ENCODE data around the gene RNF145.
"Not testable (repeated sequence)": the region's sequence is repeated elsewhere in the genome, so short reads cannot be mapped to it uniquely, and the experiment has no call there.

Gene RNF145

GRCh38 chr5:159146839-159147238 is 62.5 kb downstream of the RNF145 start:
- in situ Hi-C loops (cut with HindIII; ENCODE audit: low sequenced_read_pairs), result no loop called here
- H3K4me3 ChIP-seq (ENCODE audit: low read depth, low read length), result no peak overlapping the region
- DNase-seq (ENCODE audit: low read depth), result no peak
- TF ChIP-seq CTCF (IDR thresholded peaks at IDR 0.05; ENCODE audit: low read depth, low read length, missing control alignments), result no peak

- in situ Hi-C loops (cut with HindIII; ENCODE audit: low sequenced_read_pairs); DNase-seq (ENCODE audit: low read depth); H3K4me3 ChIP-seq (ENCODE audit: low read depth, low read length): not testable (repeated sequence)
These were observed 64.2 kb downstream of the RNF145 start for GRCh38 chr5:159145160-159145559.

GRCh38 chr5:159139802-159140201 is 69.6 kb downstream of the RNF145 start:
- TF ChIP-seq CTCF (IDR thresholded peaks at IDR 0.05; ENCODE audit: low read depth, low read length, missing control alignments), result no peak
- H3K4me3 ChIP-seq (ENCODE audit: low read depth, low read length), result no peak overlapping the region
- DNase-seq (ENCODE audit: low read depth), result no peak
- in situ Hi-C loops (cut with HindIII; ENCODE audit: low sequenced_read_pairs), result loop anchor here (10.0 kb wide), 1 partner anchor 1335 kb away; no protein-coding TSS in a partner anchor

- no peak overlapping the region for H3K4me3 ChIP-seq (ENCODE audit: low read depth, low read length)
- peak; percentile 47 for DNase-seq (ENCODE audit: low read depth)
- no peak for TF ChIP-seq CTCF (IDR thresholded peaks at IDR 0.05; ENCODE audit: low read depth, low read length, missing control alignments)
- in situ Hi-C loops (cut with HindIII; ENCODE audit: low sequenced_read_pairs), result loop anchor here (10.0 kb wide), 1 partner anchor 1331 kb away; no protein-coding TSS in a partner anchor
These were observed 73.3 kb downstream of the RNF145 start for GRCh38 chr5:159135896-159136531.

GRCh38 chr5:159133041-159133741 is 76.2 kb downstream of the RNF145 start:
- DNase-seq (ENCODE audit: low read depth), result peak; percentile 64
- in situ Hi-C loops (cut with HindIII; ENCODE audit: low sequenced_read_pairs), result loop anchor here (10.0 kb wide), 1 partner anchor 1328 kb away; no protein-coding TSS in a partner anchor
- H3K4me3 ChIP-seq (ENCODE audit: low read depth, low read length), result no peak overlapping the region
- peak; percentile 60 for TF ChIP-seq CTCF (IDR thresholded peaks at IDR 0.05; ENCODE audit: low read depth, low read length, missing control alignments)

- TF ChIP-seq CTCF (IDR thresholded peaks at IDR 0.05; ENCODE audit: low read depth, low read length, missing control alignments), result no peak
- H3K4me3 ChIP-seq (ENCODE audit: low read depth, low read length), result no peak overlapping the region
- in situ Hi-C loops (cut with HindIII; ENCODE audit: low sequenced_read_pairs), result loop anchor here (10.0 kb wide), 1 partner anchor 1328 kb away; no protein-coding TSS in a partner anchor
- DNase-seq (ENCODE audit: low read depth), result no peak
These were observed 76.8 kb downstream of the RNF145 start for GRCh38 chr5:159132429-159133040.

All from astrocyte of the cerebellum (primary cell).